Activated T-cell treated with anti-CD3 and anti-CD28 coated beads for 48 hours (primary cell): ENCODE measurements around the gene SSB.
"Not testable (repeated sequence)": the region's sequence is repeated elsewhere in the genome, so short reads cannot be mapped to it uniquely, and the experiment has no call there.

Experiments used
- DNase-seq: peaks from one replicate; pipeline ENCODE4 v3.0.0-alpha.2; 2020; ENCODE audit warnings: low read depth

The SSB gene

DNA sequence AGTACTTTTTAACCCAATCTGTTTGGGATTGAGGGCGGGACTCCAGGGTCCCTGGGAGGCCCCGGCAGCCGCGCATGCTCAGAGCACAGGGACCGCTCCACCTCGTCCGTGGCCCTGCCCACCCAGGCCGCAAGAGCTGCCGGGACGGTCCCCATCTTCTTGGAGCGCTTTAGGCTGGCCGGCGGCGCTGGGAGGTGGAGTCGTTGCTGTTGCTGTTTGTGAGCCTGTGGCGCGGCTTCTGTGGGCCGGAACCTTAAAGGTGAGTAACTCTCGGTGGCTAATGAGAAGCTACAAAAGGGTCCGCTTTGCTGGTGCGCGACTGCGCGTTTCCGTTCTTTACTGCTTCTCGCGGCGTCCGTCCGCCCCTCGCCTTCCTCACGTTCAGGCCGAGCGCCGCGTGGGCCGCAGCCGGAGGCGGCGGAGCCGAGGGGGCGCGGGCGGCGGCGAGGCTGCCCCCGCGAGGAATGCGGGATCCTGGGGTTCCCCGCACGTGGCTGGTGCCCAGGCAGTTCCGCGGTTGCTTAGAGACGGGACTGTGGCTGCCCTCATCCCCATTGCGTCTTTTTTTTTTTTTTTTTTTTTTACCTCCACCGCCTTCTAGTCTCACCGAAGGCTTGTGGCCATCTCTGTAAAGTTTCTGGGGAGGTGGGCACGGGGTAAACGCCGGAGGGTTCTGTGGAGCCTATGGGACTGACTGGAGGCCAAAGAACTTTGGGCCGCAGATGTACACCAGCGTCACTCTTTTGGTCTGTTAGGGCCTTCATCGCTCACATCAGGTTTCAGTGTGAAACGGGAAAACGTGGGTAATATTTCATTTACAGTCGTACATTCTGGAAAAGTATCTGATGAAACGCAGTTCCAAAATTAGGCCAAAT is at the start of gene SSB:
Gene SSB (plus strand): TSS at position 154 of the 875 bp plus-strand sequence. CDS start 2,090 bp downstream, outside the sequence.
- DNase-seq: peak; percentile 95

DNA sequence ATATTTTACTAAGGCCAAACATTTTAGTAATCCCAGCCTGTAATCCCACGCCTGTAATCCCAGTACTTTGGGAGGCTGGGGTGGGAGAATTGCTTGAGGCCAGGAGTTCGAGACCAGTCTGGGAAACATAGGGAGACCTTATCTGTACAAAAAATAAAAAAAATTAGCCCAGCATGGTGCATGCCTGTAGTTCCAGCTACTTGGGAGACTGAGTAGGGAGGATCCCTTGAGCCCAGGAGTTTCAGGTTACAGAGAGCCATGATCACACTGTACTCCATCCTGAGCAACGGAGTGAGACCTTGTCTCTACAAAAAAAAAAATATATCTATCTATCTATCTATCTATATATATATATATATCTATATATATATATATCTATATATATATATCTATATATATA is 45.9 kb upstream of the SSB start:
- DNase-seq: no peak

DNA sequence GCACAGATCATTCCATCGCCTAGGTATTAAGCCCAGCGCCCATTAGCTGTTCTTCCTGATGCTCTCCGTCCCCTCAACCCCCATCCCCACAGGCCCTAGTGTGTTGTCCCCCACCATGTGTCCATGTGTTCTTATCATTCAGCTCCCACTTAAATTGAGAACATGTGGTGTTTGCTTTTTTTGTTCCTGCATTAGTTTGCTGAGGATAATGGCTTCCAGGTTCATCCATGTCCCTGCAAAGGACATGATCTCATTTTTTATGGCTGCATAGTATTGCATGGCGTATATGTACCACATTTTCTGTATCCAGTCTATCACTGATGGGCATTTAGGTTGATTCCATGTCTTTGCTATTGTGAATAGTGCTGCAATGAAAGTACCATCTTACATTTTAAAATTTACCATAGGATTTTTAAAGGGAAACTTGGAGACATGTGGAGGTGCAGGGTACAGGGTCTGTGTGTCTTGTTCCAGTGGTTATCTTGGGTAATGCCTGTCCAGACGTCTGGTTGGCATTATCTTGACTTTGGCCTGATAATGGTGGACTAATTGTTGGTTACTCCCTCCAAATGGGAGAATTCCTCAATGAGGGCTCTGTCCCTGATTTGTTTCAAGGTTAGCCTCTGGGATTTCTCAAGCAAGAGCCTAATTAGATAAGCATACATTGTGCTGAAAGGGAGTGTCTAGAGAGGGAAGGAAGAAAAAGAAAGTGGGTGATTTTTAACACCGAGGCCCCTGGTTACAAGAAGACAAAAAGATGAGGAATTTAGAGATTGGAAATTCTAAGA is 43.4 kb upstream of the SSB start:
- no peak for DNase-seq

DNA sequence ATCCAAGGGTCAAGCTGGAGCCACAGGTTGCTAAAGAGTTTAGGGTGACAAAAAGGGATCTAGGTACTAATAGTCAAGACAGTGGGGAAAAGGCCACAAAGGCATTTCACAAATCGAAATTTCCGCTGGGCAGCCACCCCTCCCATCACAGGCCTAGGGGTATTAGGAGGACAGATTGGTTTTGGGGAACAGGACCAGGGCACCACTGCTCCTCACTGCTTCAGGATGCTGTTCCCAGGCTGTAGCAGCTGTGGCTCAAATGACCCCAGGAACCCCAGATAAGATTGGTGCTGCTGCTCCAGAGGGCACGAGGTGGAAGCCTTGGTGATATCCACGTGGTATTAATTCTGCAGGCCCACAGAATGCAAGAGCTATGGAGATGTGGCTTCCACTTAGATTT is 42.3 kb upstream of the SSB start:
- DNase-seq: no peak

DNA sequence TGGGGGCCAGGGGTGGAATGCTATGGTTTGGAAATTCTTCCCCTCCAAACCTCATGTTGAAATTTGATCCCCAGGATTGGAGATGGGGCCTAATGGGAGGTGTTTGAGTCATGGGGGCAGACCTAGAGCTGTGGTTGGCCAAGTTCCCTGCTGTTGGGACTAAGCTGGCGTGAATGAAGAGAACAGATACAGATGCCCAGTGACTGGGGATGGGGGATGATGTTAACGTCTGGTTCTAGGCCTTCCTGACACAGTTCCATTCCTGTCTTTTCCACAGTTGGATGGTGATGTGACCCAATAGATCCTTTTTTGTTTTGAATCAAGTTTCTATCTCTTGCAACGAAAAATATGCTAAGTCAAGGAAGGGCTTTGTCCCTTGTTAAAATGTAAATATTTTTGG is 41.3 kb upstream of the SSB start:
- no peak for DNase-seq

DNA sequence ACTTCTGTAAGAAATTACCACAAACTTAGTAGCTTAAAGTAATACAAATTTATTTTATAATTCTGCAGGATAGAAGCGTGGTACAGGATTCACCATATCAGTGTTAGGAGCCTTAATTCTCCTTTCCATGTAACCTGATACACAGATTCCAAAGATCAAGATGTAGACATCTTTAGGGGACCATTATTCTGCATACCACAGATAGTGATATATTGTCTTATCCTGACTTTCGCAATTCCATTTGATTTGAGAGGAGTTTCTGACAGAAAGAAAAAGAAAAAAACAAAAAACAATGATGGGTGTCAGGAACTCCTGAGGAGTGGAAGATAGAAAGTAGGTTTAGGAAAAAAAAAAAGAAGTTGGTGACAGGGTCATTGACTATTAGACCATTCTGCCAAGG is 40.9 kb upstream of the SSB start:
- DNase-seq: no peak

DNA sequence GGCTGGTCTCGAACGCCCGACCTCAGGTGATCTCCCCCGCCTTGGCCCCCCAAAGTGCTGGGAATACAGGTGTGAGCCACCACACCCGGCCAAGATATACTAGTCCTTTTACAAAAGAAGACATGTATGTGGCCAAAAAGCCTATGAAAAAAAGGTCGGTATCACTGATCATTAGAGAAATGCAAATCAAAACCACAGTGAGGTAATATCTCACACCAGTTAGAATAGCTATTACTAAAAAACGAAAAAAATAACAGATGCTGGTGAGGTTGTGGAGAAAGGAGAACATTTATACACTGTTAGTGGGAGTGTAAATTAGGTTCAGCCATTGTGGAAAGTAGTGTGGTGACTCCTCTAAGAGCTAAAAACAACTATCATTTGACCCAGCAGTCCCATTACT is 38.7 kb upstream of the SSB start:
- no peak for DNase-seq

DNA sequence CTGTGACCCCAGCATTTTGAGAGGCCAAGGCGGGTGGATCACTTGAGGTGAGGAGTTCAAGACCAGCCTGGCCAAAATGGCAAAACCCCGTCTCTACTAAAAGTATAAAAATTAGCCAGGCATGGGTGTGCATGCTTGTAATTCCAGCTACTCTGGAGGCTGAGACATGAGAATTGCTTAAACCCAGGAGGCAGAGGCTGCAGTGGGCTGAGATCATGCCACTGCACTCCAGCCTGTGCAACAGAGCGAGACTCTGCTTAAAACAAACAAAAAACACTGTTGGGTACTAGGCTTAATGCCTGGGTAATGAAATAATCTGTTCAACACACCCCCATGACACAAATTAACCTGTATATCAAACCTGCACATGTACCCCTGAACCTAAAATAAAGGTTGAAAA is 37.9 kb upstream of the SSB start:
- not testable (repeated sequence) for DNase-seq

DNA sequence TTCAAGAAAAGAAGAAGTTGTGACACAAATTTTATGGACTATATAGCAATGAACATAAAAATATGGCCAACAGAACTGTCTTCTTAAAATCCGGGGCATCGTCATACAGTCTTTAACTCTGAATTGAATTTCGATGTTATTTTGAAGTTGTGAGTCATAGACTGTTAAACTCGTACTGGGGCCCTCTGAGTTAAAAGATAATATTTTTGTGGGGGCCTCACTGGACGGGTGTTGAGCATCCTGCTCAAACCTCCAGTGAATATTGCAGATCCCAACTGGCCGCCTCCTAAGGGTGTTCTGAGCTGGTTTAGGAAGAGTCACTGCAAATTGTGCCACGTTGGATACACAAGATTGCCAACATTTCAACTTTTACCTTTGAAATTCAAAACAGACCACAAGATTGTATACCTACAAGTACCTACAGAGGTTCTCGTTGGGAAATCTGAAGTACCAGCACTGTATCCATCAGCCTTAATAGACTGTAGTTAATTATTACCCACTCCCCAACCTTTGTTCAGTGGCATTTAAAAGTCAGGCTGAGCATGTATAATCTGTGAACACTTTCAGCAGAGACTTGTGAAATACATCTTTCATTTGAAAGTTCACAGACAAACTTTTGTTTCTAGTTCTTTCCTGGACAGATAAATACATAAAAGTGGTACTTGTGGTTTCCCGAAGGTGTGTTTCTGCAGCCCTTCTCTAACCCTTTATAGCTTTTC is 37.3 kb upstream of the SSB start:
- DNase-seq: no peak

DNA sequence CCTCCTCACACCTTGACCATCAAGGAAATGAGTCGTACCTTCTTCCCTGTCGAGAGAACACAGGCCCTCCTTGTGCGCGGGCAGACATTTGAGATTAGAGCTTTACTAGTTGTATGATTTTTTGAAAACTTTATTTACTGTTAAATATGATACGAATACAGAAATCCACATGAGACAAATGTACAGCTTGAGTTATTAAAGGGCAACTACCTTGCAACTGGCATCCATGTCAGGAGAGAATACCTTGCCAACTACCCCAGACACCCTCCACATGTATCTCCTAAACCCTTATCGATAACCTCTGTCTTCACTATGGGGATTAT is 36.7 kb upstream of the SSB start:
- no peak for DNase-seq

DNA sequence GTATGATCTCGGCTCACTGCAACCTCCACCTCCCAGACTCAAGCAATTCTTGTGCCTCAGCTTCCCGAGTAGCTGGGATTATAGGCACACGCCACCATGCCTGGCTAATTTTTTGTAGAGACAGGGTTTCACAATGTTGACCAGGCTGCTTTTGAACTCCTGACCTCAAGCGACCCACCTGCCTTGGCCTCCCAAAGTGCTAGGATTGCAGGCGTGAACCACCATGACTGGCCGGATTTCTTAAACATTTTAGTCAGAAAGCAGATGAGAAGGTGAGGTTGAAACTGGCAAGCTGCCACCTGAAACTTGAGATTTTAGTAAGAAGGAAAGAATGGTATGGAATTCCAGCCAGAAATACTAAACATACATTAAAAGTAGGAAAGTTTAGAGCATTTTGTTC is 33.1 kb upstream of the SSB start:
- no peak for DNase-seq

DNA sequence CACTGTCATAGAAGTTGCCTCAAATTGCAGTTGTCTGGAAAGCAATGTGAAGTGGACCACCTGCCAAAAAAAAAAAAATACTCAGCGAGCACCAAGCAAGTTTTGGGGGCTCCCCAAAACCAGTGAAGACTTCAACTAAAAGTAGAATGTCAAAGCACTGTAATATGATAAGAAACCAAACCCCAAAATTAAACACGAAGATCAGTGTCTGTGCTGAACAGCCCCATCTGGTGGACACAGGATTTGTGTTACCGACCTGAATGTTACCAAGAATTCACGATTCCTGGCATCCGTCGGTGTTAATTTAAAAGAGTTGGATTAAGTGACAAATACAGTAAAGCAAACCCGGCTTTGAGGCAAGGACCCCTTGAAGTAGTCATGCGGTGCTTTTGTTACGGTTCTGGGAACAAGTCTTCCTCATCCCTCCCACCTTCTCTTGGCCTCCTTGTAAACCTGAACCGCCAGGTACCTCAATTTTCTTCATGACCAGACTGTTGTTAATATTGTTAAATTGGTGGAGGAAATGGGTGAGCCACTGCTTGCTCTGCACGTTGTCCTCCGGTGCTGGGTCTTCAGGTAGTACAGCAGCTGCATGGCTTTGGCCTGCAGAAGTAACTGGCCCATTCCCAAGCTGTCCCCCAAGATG is 31.3 kb upstream of the SSB start:
- peak; percentile 30 for DNase-seq

DNA sequence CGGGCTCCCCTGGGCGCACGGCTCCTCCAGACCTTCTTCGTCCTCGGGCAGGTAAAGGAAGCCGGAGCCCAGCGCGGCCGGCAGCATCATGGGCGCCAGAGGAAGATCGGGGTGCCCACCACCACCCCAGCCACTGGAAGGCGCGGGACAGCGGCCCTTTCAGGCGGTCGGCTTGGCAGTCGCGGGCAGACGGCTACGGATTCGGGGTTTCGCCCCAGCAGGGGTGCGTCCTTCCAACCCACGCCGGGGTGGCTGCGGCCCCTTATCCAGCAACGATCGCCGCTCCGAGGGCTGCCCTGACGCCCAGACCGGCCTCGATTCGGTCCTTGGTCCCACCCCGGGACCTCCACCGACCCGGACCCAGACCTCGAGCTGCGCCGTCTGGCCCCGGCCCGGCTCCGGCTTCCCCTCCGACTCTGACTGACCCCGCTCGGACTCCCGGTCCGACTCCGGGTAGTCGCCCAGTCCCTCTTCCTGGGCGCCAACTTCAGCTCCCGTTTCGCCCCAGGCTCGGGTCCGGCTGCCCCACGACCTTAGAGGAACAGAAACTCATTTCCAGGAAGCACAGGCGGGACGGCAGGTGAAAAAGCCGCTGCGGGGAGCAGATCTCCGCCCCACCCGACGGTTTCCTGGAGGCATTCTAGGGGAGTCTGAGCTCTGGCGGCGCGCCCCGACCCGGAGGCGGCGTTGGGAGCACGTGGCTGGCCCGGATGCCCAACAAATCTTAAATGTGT is 30.2 kb upstream of the SSB start:
- DNase-seq: no peak

DNA sequence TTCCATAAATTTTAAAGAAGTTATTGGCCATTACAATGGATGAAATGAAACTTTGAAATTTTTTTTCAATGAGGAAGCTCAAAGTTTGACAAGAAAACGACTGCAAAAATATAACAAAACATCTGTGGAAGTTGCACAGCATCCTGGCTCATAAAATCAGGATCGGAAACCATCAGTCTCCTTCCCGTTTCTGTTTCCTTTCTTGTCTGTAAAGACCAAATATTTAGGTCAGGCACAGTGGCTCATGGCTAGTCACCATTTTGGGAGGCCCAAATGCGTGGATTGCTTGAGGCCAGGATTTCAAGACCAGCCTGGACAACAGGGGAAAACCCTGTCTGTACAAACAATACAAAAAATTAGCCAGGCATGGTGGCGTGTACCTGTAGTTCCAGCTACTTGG is 27.6 kb upstream of the SSB start:
- no peak for DNase-seq

DNA sequence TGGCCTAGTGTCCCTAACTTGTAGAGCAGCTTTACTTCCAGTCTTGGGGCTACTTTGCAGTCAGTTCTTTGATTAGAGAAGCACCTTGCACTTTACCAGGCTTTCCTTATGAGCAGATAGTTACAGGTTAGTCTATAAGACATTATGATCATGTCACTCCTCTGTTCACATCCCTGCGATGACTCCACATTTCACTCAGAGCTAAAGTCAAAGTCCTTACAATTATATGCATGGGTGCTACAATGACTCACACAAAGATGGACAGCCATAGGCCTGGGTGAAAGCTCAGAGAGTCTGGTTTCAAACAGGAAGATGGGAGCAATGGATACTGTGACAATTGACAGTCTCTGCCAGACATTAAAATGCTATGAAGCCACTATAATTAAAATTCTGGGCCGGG is 27.1 kb upstream of the SSB start:
- no peak for DNase-seq

DNA sequence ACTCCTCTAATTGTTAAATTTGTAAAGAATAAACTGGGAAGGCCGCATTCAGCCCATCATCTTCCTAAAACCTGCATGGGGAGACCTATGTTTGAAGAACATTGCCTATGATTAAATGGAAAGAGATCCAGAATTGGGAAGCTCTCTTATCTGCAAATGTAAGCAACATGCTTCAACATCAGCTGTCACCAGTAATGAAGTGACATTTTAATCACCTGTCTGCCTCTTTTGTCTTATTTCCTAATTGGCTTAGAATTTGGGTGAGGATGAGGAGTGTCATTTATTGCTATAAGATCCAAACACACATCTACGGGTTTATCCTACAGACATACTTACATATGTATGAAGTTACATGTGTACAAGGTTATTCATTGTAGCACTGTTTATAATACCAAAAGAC is 26.0 kb upstream of the SSB start:
- DNase-seq: no peak

DNA sequence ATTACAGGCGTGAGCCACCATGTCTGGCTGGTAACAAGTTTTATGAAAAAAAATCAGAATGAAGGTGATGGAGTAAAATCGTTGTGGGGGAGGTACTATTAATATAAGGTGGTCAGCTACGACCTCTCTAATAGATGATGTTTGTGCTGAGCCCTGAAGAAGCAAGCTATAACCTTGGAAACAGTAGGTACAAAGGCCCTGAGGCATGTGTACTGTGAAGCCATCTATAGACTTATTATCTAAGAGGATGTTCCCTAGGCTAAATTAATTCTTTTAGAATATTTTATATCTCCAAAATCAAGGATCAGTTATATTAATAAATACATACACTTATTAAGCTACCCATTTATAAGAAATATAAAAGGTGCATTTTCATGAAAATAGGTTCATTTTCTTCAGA is 23.3 kb upstream of the SSB start:
- no peak for DNase-seq

DNA sequence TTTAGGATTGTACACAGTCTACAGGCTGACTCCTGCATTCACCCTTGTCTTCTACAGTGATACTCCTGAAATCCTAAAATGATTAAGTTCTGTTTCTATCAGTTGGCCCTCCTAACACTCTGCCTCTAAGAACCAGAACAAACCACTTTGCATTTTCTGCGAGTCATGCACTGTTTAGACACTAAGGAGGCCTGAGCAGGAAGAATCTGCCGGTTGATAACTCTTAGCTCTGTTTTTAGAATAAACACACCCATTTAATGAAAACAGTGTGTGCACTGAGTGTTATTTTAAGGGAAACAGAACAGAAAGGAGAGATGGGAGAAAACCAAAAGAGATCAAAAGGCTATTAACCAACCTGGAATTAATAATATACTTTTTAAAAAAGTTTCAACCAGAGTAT is 22.9 kb upstream of the SSB start:
- DNase-seq: no peak

DNA sequence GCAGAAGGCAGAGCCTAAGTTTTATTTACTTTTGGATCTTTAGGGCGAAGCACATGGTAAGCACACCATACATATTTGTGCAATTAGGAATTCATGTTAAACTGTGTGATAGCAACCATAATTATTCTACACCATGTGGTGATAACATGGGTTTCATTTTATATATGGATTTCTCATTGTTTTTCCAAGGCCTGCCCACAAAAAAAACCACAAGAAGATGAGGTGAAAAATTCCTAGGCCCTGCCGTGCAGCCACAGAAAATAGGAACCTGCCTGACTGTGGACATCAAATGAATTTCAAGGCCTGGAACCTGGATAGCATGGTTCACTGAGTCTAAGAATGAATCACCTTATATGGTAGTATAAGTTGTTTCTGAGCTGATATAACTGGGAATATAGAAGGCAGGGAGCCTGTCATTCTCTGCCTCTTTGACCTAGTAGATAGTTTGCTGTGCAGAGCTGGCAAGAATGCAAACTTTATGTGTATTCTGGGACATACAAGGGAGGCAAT is 22.4 kb upstream of the SSB start:
- no peak for DNase-seq

DNA sequence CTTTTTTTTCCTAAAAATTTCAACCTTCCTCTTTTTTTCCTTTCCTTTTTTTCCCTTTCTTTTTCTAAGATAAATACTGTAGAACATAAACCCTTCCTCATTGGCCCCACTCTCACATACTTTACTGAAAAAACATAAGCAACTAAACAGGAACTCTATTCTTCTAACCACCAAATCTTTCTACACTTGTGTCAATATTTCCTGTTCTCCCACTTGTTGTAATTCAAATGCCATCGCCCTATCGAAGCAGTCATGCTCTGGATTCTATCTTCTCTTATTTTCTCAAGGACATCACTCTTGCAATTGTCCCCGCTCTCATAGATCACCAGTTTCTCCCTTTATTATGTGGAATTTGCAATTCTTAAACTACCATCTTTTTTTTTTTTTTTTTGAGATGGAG is 20.2 kb upstream of the SSB start:
- DNase-seq: no peak

DNA sequence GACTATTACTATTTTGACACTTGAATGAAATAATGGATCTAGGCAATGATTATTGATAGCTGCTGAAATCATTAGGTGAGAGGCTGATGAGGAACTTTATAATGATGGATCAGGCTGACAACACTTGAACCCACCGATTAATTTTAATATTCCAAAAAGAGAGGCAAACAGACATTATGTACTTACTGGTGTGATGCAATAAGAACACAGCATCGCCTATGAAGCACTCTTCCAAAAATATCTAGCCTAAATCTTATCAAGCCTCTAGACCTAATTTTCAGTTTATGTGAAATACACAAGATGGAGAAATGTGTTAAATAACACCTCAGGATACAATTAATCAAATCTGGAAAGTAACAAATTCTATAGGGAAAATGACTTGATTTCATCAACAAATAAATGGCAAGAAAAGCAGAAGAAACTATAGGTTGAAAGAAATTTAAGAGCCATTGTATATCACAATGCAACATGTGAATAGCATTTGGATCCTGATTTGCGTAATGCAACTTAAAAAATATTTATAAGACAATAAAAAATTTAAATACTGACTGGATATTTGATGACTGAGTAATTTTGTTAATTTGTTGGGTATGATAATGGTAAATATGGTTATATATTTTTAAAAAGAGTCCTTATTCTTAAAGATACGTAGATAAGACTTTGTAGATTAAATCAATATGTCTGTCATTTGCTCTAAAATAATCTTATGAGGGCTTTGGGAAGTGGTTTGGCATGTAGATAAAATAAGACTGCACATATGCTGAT is 17.2 kb upstream of the SSB start:
- no peak for DNase-seq
